ENCODE data around the gene TOP2B.

TOP2B gene

DNA sequence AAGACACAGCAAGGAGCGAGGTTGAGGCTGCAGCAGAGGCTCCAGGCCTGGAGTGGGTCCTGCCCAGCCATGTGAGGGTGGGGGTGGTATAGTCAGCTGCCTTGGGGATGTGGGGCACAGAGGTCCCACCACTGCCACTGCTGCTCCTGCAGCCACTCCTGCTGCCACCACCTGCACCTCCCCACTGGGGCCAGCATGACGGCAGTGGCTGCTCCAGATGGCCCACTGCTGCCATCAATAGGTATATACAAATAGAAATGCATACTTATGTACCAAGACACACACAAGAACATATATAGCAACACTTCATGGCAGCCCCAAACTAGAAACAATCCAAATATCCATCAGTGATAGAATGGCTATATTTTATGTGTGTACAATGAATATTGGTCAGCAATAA lies 10.0 kb upstream of the TOP2B start:
- no peak for DNase-seq (ENCODE audit: low read depth)

DNA sequence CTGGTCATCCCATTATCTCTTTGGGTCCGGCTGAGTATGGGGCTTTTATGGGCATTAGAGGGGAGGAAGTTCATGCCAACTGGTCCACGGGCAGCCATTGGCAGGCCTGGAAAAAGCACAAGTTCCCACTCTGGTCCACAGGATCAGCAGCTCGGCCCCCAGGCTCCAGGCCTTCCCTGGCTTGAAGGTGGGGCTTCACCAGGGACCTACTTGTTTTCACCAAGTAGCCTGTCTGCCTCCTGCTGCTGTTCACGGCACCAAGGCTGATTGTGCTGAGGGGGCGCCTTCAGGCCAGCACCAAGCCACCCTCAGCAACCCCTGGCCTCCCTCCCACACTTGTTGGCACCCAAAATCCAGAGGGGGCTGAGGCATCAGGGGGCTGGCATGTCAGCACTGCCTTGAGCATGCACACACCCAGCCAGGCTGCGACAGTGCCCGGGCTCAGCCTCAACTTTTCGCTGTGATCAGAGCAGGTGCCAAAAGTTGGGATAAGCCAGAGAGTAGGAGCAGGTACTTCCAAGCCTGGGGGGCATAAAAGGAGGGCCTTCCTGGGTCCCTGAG lies 9.1 kb upstream of the TOP2B start:
- DNase-seq (ENCODE audit: low read depth) = no peak

DNA sequence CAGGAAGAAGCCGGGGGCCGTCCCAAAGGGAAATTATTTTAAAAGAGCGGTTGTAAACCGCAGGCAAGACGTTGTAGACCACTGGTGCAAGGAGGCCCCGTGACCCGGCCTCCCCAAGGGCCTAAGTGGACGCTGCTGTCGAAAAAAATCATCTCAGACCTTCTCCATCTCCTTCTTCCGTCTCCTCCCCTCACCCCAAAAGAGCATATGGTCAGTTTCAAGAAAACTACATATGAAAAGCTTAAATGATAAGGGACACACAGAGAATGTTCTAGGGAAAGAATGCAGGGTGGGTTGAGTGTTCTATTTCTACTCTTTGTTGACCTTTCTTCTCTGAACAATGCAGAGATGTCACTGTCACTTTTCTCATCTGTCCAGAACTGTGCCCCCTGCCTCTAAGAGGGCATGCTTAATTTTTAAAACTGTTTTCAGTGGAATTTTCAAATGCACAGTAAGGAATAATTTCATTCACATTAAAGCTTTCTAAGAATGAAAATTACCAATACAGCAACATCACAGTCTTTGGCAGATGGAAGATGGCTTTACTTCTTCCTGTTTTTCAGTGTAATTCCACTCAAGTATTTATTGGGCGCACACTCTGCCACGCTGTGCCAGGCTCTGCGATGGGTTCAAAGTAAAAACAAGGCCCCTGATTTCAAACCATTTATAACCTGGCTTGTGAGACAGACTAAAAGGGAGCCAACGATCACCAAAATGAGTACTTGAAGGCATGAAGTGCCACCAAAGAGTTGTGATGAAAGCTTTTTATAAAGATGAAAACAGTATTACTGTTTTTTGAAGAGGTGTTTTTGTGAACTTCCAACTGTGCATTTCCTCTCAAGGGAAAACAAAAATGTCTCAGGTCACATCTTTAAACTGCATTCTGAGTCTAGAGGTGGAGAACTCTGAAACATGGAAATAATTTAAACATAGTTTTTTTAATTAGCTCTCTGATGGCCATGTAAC lies 891 bp upstream of the TOP2B start:
- no peak for DNase-seq (ENCODE audit: low read depth)

DNA sequence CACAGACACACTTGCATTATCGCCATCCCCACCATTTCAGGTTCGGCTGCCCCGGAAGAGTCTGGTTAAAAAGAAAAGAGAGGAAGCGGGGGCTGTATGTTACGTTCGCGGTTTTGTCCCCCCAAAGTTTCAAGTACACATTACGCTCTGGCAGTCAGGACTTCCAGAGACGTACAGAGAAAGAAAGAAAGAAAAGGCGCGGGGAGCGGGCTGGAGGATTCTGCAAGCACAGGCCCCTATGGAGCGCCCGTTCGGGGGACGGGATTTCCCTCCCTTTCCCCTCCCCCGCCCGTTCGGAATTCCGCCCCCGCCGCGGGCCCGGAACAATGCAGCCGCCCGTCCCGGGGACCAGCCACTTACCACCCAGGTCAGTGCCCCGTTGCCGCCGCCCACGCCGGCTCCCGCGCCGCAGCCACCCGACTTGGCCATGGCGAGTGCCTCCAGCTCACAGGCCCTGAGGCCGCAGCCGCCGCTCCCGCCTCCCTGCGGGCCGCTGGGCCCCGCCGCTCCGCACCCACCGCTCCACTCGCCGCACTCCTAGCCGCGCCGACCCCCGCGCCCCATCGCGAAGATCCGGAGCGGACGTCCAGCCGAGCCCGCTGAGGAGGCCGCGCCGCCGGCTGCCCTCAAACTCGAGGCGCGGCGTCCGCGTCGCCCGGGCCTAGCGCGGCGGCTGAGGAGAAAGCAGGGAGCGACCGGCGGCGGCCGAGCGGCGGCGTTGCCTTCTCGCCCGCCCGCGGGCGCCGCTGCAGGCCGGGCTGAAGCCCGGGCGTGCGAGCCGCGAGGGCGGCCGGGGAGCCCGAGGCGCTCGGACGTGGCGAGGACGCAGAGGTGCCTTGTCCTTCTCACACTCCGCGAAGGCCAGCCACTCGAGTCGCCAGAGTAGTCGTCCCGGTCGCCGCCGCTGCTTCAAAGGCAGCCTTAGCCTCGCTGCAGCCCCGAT lies 567 bp downstream of the TOP2B start:
- peak; percentile 47 for DNase-seq (ENCODE audit: low read depth)

DNA sequence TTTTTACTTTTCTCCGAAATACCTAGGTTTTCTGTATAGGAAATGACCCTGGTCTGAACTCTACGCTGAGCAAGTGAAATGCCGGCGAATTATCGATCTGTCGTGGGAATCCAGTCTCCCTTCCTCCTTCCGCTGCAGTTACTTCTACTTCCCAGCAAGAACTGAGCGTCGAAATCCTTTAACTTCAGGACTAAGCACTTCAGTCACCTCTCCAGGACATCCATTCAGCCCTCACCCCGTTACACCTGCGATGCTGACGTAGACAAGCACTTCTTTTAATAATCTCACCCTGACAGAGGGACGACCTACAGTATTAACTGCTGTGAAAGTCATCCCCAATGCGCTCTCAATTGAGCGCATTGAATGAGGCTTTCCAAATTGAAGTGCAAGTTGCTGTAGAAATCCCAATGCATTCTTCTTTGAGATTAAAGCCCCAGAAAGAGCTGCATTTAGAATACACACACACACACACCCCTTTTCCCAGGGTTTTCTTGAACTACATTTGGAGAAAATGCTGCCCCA lies 1.3 kb downstream of the TOP2B start:
- DNase-seq (ENCODE audit: low read depth) = no peak

DNA sequence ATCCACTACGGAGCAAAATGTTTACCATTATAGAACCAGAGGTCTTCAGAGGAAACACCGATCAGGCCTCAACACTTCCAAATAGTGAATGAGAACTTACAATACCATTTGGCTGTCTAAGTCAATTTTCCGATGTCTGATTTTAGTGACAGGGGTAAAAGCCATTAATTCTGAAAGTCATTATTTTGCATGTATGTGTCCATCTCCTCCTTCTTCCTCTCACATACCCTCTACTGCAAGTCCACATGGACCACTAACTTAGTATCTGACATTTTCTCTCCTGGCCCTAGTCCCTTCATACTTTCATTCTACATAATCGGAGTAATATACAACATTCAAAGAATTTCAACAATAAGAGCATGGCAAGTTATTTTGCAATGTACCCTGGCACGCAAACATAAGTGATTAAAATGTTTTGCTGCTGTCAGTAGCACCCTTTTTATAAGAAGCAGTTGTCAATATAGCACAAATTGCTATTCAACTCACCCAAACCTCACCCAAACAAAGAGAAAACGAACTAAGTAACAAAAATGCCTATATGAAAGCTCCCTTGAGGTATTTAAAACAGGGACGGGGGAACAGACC lies 1.9 kb downstream of the TOP2B start:
- no peak for DNase-seq (ENCODE audit: low read depth)

DNA sequence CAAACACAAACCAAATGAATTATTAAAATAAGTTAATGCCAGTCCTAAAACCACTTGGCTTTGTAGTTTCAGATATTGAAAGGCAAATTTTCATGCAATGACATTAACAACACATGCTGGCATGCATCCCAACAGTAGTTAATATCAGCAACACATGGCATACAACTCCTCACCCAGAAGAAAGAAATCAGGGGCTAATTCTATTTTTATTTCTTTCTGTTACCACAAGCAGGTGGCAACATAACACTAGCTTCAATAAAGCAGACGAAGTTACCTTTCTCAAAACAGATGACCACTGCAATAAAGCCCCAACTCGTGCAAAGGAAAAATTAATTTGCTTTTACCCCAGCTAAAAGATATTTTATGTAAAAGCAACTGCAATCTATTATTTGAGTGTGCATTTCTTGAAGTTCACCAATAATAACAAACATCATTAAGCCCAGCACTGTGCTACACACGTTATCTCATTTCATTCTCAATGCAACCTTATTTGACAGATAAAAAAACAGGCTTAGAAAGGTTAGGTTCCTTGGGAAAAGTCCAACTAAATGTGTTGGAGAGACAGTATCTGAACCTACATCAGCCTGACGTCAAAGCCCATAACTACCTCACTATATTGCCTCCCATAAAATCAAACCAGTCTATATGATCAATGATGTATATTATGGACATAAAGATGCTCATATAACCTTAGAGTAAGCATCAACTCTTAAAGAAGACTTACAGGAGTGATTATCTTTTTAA lies 2.8 kb downstream of the TOP2B start:
- DNase-seq (ENCODE audit: low read depth) = no peak

DNA sequence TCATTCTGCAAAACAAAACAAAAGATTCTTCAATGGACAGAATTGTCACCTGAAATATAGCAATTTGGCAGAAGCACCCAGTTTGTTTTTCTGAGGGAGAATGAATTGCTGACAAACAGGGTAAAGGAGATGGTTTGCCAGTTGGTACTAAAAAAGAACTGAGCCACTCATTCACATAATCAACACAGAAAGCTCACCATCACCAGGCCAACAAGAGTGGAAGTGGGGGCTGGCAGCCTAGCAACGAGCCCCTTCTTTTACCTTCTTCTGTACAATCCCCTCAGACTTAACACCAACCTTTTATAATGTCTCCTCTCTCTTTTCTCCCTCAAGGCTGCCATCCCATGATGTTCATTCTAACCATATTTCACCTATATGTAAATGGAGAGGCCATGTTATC lies 5.9 kb downstream of the TOP2B start:
- no peak for DNase-seq (ENCODE audit: low read depth)

DNA sequence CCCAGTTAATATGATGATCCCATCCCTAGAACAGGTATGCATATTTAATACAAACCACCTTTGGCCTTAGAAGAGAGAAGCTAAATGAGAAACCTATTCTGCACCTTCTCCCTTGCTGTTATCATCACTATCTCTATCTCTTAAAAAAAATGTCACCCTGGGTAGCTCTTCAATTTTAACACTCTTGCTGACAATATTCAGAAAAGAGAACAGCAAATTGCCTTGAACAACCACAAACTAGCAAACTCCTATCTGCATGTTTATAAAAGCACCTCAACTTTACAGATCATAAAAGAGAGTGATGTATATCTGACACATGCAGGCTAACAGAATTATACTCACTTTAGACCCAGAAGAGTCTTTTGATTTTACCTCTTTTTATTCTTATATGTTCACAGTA lies 7.4 kb downstream of the TOP2B start:
- no peak for DNase-seq (ENCODE audit: low read depth)

DNA sequence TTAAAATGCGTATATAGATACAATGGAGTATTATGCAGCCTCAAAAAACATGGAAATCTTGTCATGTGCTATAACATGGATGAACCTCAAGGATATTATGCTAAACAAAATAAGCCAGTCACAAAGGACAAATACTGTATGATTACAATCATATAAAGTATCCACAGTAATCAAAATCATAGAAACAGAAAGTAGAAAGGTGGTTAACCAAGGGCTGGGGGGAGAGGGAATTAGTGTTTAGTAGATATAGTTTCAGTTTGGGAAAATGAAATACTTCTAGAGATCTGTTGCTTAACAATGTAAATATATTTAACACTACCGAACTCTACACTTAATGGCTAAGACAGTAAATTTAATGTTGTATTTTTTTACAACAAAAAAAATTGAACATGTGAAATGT lies 9.0 kb downstream of the TOP2B start:
- DNase-seq (ENCODE audit: low read depth) = no peak

DNA sequence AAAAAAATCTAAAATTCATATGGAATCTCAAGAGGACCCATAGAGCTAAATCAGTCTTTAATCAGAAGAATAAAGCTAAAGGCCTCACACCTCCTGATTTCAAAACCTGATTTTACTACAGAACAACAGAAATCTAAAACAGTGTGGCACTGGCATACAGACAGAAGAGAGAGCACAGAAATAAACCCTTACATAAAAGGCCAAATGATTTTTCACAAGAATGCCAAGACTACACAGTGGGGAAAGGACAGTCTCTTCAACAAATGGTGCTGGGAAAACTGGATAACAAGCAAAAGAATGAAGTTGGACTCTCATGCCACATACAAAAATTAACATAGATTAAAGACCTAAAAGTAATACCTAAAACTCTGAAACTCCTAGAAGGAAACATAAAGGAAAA lies 10.1 kb downstream of the TOP2B start:
- DNase-seq (ENCODE audit: low read depth) = no peak

DNA sequence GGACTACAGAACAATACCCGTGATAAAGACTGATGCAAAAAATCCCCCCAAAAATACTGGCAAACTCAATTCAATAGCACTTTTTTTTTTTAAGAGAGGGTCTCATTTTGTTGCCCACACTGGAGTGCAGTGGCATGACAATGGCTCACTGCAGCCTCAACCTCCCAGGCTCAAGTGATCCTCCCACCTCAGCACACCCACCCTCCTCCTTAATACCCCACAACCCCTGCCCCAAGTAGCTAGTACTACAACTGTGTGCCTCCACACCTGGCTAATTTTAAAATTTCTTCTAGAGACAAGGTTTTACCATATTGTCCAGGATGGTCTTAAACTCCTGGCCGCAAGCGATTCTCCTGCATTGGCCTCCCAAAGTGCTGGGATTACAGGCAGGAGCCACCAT lies 11.4 kb downstream of the TOP2B start:
- DNase-seq (ENCODE audit: low read depth) = no peak

DNA sequence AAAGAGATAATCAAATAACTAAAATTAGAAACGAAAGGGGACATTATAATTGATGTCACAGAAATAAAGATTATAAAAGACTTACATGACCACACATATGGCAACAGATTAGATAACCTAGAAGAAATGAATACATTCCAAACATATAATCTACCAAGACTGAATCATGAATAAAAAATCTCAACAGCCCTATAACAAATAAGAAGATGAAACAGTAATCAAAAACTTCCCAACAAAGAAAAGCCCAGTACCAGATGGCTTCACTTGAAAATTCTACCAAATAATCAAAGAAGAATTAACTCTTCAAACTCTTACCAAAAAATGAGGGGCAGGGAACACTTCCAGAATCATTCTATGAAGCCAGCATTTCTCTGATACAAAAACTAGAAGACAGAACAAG lies 11.8 kb downstream of the TOP2B start:
- DNase-seq (ENCODE audit: low read depth) = no peak

DNA sequence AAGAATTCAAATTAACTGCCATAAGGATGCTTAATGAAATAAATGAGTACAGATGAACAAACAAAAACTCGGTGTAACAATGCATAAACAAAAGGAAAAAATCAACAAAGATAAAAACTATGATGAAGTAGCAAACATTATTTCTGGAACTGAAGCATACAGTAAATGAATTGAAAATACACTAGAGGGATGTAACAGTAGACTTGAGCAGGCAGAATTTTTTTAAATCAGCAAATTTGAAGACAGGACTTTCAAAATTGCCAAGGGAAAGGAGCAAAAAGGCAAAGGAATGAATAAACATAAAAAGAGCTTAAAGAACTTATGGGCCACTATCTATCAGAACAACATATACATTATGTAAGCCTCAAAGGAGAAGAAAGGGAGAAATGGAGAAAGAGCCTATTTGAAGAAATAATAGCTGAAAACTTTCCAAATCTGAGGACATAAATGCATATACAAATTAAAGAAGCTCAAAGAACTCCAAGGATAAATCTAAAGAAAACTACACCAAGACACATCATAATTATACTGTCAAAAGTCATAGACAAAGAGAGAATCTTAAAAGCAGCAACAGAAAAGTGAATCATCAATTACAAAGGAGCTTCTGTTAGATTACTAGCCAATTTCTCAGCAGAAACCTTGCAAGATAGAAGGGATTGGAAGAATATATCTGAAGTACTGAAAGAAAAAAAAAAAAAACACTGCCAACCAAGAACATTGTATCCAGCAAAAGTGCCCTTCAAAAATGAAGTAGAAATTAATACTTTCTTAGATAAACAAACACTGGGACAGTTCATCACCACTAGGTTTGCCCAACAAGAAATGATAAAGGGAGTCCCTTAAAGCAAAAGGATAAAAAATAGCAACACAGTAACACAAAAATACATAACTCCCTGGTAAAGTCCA lies 15.5 kb downstream of the TOP2B start:
- no peak for DNase-seq (ENCODE audit: low read depth)

DNA sequence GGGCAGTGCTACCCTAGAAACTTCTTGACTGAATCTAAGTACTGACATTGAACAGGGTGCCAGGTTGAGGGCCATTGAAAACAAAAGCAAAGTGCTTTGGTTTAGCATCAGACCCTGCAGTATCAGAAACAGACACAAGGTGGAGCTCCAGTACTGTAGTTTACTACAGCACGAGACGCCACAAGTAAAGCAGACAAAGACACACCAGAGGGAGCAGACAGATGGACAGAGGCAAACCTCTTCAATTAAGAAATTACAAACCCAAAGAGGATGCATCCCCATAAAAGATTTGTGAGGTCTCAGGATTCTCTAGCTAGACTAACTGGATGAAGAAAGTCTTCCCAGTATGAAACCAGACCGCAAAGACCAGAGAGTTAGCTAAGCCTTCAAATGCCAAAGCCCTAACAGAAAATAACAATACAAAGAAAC lies 16.6 kb downstream of the TOP2B start:
- peak; percentile 70 for DNase-seq (ENCODE audit: low read depth)

DNA sequence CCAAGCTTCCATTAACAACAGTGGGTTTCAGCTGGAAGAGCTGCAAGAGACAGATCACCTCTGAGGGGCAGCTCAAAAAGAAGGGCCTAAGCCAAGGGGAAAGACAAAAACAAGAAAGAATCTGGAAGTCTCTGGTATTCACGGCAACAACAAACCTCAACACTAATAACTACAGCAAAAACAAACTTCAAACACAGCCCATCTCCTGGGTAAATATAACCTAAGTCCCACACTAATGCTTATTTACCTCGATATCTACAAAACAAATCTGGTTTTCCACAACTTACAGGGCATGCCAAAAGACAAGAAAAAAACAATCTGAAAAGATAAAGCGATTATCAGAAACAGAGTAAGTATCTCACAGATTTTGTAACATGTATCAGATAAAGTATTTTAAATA lies 29.7 kb downstream of the TOP2B start:
- no peak for DNase-seq (ENCODE audit: low read depth)

DNA sequence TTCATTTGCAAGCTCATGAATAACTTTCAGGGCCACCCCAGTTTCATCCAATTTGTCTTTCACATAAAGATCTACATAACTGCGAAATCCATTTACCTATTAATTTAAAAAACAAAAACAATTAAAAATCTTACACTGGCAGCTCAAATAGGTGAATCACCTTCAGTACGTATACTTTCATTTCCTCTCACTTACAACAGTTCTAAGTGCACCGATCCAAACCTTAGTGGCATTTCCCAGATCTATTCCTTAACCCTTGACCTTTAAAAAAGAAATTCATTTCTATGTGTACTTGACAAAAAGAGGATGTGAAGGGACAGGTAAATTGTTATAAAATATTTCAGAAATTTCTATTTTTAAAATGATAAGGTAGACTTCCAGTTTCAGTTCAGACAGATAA lies 30.8 kb downstream of the TOP2B start:
- no peak for DNase-seq (ENCODE audit: low read depth)

DNA sequence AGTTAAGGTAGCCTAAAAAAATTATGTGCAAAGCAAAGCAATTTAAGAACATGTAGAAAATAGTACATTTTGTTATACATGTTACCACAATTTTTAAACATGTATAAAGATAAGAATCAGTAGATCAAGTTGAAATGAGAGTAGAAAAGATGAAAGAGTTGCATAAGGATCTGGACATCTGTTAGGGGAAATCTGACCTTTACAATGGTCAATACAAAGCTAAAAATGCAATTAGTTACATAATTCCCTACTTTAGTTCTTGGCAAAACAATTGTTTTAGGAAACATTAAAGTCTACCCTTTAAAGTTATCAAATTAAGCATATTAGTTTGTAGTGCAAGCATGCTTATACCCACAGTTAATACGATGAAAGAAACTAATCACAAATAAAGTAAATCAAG lies 32.7 kb downstream of the TOP2B start:
- no peak for DNase-seq (ENCODE audit: low read depth)

DNA sequence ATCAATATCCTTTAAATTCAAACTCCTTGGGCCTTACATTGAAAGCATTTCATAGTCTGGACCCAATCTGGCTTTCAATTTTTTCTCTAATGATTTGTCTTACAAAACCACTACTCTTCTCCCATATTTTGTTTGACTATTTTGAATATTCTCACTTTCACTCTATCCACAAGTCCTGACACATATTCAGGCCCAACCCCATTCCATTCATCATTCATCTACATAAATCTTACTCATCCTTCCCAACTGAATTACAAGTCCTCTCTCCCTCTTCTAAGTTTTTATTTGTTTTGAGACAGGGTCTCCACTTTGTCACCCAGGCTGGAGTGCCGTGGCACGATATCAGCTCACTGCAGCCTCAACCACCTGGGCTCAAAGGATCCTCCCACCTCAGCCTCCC lies 43.6 kb downstream of the TOP2B start:
- no peak for DNase-seq (ENCODE audit: low read depth)

DNA sequence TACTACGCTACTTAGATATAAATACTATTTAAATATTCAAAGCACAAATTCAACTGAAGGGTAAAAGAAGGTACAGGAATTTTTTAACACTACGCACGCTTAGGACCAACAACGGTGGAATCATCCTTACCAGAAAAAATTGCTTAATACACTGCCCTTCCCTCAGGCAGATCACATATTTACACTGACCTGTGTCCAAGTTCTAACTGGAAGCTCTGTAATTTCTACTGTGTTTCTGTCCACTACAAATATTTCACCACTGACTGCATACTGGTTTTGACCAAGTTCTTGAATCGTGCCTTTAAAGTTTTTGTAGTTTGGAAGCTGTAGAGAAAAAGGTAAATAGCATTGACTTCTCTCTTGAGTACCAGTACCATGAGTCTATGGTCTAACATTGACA lies 44.2 kb downstream of the TOP2B start:
- no peak for DNase-seq (ENCODE audit: low read depth)
